ENCODE data around the gene PIWIL1. TPM values are rescaled to one million over a fixed set of nuclear protein-coding genes. Genes with fewer than 3 reads are reported as not detected.

Gene PIWIL1
- total RNA-seq, 2 donors from 2014 or later = 0.31 TPM; not detected in 1

DNA sequence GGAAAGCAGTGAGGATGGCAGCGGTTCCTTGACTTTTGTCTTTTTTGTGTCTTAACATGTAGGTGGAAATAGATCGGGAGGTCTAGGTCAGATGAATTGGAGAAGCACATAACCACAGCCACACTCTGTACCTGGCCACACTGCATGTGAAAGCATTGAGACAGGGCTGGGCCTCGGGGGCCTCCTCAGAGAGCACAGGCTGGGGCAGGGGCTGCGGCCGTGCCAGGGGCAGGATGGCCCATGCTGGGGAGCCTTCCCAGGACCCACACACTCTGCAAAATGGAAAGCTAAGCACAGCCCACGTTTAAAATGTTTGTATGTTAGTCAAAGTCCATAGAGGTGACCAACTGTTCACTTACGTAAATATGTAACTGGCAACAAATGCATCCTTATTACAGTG lies 76.7 kb downstream of the PIWIL1 start:
- no peak for ATAC-seq
- intact Hi-C loops (cut with DNase I, micrococcal nuclease) = no loop called here
- DNase-seq = no peak

DNA sequence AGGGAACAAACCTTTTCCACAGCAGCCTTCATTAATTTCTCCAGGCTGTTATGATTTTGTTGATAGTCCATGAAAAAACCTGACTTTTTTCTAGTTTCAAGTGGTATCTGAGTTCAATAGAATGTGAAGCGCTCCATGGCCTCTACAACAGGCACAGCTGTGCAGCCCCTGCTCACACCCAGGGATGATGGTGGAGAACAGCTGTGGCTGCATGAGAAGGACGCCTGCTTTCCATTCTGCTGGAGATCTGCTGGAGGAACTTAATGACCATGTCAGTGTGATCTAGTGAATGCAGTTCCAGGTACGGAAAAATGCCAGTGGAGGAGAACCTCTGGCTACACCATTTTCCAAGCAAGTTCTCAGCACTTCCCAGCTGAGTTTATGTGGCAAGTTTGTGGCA lies 80.6 kb downstream of the PIWIL1 start:
- intact Hi-C loops (cut with DNase I, micrococcal nuclease) = no loop called here
- no peak for DNase-seq
- no peak for ATAC-seq

DNA sequence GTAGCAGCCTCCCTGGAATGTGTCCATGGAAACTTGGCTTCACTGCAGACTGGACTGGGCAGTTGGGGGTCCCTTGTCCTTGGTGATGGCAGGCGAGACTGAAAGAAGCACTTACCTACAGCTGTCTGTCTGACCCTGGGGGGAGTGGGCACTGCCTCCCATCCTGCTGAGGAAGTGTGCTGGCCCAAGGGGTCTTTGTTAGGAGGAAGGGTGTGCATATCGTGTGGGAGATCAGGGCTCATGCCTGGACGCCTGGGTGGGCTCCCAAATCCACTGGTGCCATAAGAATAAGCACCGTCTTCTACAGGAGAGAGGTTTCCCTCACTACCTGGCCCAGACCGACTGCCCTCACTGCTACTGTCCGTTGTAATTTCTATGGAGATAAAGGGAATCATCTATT lies 81.4 kb downstream of the PIWIL1 start:
- DNase-seq (no peak), ATAC-seq (no peak)
- intact Hi-C loops (cut with DNase I, micrococcal nuclease) = no loop called here

DNA sequence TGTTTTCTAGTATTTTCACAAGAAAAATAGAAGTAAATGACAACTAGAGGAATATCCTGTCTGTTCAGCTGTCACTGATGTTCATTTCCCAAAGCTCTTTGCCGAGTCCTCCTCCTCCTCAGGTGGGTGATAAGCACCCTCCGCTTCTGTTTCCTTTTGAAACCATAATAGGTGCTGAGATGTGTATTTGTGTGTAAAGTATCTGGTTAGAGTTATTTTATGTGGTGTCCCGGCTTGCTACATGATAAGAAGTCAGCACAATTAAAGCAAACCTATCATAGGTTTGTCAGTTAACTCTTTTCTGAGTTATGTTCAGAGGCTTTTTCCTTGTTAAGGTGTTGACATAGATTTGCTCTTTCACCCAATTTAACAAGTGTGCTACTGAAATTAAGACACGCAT lies 82.4 kb downstream of the PIWIL1 start:
- intact Hi-C loops (cut with DNase I, micrococcal nuclease) = no loop called here
- DNase-seq (no peak), ATAC-seq (peak; percentile 39)

DNA sequence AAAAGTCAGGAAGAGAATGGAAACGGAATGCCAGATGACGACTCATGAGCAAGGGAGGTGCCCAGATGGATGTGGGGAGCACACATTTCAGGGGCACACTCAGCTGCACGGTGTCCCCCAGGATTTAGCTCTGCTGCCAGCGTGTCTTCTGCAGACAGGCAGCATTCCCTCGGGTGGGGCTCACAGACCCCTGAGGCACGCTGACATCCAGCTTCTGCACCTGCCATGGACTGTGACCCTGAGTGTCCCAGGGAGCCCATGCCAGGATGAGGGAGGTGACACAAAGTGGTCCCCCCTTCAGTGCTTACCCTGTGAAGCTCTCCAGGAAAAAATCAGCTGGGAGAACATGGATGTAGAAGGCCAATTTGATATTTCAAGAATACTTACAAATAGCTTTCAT lies 84.2 kb downstream of the PIWIL1 start:
- ATAC-seq = no peak

More for the DNA sequence above, 84.2 kb downstream of the PIWIL1 start:
- no peak for DNase-seq
- intact Hi-C loops (cut with DNase I, micrococcal nuclease) = no loop called here

Other genes with a start within 250 kb of the PIWIL1 start
- under 1 TPM; 0.14 to 0.40 TPM for gene FZD10, start 175.4 kb upstream of the PIWIL1 start, total RNA-seq

Data from left colon (tissue), 2 donors.